A172 (cell line): ENCODE data around the gene DDX19B. TPM values are rescaled to one million over a fixed set of nuclear protein-coding genes. Genes with fewer than 3 reads are reported as not detected.
"Not testable (repeated sequence)": the region's sequence is repeated elsewhere in the genome, so short reads cannot be mapped to it uniquely, and the experiment has no call there.

Experiments
- DNase-seq: peaks from one replicate; pipeline ENCODE4 v3.0.0-alpha.2; 2015; ENCODE audit warnings: low spot score
- total RNA-seq: library from RNA; depleted of rRNA; stranded (reverse); fragments of >200 nt; shearing (Covaris generic); gene quantifications from 2 replicates; pipeline ENCODE4 v1.2.3, GENCODE V29; 2014; rRNA removed

The DDX19B gene
- total RNA-seq, 1 experiment from 2014 or later, result 10.3 TPM

DNA sequence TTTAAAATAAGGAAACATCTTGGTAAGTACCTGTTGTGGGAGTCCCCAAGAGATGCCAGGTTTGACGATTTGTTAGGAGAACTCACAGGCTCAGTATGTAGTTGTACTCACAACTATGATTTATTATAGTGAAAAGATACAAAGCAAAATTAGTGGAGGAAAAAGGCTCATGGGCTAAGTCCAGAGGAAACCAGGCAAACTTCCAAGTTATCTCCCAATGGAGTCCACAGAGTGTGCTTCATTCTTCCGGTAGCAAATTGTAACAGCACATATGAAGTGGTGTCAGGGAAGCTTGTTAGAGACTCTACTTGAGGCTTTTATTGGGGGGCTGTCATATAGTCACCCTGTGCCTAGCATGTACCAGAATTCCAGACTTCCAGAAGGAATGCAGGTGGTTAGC, 50.0 kb downstream of the DDX19B start:
- DNase-seq, result no peak

DNA sequence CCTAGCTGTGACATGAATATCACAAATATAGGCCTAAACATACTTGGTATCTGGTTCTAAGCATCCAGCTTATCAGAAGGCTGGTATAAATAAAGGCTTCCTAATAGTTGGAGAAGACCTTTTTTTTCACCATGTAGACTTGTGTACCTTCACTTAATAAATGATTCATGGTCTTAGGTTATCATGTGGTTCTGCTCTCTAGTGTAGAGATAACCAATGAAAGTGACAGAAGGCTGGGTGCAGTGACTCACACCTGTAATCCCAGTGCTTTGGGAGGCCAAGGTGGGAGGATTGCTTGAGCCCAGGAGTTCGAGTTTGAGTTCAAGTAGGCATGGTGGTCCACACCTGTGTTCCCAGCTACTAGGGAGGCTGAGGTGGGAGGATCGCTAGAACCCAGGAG, 50.8 kb downstream of the DDX19B start:
- no peak for DNase-seq

DNA sequence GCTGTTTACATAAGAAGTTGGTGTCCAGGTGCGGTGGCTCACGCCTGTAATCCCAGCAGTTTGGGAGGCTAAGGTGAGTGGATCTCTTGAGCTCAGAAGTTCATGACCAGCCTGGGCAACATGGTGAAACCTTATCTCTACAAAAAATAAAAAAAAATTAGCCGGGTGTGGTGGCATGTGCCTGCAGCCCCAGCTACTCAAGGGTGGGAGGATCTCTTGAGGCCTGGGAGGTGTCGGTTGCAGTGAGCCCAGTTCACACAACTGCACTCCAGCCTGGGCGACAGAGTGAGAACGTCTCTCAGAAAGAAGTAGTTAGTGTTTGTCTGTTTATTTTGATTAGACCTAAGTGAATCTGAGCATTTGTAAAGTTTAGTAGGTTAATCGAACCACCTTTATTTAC, 60.6 kb downstream of the DDX19B start:
- no peak for DNase-seq

DNA sequence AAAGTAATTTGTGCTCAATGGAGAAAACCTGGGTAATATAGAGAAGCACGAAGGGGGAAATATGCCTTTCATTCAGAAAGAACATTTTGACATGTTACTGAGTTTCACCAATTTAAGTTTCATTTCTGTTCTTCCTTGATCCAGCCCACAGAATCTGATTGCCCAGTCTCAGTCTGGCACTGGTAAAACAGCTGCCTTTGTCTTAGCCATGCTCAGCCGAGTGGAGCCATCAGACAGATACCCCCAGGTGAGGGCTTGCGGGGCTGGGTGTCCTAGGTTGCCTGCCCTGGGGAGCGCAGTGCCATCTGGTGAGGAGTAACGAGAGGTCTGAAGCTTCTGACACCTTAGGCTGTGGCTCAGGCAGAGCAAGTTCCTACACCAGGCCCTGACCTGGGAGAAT, 65.4 kb downstream of the DDX19B start:
- no peak for DNase-seq

DNA sequence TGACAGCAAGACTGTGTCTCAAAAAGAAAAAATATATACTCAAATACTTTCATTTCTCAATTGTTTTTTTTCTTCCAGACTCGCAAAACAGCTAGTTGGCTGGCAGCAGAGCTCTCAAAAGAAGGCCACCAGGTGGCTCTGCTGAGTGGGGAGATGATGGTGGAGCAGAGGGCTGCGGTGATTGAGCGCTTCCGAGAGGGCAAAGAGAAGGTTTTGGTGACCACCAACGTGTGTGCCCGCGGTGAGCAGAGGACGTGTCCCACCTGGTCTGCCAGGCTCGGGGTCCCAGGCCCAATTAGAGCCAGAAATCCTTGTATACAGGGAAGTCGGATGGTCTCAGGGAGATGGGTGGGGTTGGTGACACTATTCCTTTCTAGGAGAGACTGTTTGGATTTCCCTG, 71.2 kb downstream of the DDX19B start:
- DNase-seq, result not testable (repeated sequence)

DNA sequence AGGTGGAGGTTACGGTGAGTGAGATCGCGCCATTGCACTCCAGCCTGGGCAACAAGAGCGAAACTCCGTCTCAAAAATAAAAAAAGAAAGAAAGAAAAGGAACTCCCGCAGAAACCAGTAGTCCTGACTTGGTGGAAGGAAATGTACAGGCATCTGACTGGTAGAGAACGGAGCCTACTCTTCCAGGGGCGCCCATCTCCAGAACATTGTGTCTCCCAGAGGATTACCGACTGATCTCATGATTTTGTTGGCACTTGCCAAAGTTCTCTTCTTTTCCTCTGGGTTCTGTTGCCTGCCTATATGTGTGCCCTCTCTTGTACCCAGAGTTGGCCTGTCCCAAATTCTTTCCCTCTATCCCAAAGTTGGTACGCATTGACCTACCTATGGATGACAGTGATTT, 71.9 kb downstream of the DDX19B start:
- DNase-seq, result no peak

DNA sequence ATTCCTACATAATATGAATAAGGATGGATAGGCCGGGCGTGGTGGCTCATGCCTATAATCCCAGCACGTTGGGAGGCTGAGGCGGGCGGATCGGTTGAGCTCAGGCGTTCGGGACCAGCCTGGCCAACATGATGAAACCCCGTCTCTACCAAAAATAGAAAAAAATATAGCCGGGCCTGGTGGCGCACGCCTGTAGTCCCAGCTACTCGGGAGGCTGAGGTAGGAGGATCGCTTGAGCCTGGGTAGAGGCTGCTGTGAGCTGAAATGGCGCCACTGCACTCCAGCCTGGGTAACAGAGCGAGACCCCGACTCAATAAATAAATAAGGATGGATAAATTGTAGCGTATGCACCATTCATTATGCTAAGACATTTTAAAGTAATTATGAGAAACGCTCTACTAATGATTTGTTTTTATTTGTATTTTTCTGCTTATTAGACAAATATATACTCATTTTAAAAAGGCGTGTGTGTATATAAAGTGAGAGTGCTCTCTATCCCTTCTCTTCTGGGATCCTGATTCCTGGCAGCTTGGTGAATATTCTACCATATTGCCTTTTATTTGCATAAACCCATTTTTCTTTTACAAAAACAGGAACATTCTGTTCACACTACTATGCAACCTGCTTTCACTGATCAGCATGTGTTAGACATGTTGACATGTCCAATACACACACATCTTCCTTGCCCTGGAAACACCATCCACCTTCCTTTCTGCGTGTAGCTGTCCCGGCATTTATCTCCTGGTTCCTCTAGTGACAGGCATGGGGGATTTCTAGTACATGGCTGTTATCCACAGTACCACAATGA, 74.1 kb downstream of the DDX19B start:
- no peak for DNase-seq

DNA sequence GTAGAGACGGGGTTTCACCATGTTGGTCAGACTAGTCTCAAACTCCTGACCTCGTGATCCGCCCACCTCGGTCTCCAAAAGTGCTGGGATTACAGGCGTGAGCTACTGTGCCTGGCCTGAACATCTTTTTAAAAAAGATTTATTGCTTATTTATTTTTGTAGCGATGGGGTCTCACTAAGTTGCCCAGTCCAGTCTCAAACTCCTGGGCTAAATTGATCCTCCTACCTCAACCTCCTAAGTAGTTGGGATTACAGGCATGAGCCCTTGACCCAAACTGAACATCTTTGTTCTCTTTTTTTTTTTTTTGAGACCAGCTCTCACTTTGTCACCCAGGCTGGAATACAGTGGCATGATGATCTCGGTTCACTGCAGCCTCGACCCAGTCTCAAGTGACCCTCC, 75.2 kb downstream of the DDX19B start:
- DNase-seq, result no peak

DNA sequence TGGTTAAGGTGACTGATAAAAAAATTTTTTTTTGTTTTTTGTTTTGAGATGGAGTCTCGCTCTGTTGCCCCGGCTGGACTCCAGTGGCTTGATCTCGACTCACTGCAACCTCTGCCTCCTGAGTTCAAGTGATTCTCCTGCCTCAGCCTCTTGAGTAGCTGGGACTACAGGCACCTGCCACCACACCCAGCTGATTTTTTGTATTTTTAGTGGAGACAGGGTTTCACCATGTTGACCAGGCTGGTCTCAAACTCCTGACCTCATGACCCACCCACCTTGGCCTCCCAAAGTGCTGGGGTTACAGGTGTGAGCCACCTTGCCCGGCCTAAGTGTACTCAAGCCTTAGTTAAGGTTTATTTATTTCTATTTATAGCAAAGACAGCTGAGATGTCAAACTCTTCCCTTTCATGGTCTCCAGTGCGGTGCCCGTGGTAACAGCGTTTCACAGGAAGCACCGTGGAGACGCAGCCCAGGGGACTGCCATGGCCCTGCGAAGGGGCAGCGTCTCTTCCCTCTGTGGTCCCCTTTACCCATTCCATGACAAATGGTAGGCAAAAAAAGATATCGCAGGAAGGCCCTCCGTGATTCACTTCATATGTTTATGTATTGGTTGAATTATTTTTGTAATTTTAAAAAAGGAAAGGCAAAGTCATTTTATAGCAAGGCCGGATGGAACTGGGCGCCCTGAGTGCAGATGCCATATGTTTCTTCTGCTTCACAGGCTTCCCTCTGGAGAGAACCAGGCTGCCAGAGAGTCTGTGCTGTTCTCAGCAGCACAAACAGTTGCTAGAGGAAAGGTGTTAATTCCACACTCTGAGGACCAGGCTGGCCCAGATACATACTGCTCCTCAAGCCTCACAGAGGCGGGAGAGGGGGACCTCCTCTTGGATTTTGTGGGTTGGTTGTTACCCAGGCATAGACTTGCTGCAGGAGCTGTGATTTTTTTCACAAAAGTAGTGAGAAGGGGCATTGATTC, 76.9 kb downstream of the DDX19B start:
- no peak for DNase-seq

DNA sequence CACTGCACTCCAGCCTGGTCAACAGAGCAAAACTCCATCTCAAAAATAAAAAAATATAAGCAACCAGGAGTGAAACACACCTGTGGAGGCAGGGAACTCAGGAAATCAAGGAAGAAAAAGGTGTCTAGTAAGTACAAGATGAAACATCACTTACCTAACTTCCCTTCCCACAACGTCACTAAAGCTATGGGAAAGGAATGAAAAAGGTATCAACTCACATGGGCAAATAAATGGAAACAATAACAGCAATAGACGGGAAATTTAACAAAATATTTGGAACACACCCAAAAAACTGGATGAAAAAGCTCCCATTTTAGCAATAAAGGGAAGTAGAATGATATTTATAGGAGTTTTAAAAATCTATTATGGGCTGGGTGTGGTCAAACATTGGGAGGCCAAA, 78.8 kb downstream of the DDX19B start:
- DNase-seq, result no peak

DNA sequence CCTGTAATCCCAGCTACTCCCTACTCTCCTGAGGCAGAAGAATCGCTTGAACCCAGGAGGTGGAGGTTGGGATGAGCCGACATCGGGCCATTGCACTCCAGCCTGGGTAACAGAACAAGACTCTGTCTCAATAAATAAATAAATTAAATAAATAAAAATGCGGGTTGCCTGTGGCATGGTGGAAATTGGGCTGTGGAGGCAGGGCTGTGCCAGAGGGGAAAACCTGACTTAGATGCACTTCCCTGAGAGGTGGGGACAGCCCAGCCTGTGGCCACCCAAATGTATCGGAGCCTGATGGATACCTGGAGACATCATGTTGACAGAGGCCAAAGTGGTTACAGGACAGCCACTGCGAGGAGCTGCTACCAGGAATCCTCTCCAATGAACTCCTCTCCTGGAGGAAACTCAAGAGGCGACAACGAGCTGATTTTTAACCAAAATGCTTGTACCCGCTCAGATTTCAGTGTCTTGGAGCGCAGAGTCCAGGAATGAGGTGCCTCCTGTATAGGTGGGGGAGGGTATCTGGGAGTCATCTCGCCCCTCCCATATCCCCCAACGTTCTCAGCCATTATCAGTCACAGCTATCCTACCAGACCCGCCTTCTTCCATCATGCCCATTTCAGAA, 80.0 kb downstream of the DDX19B start:
- no peak for DNase-seq

DNA sequence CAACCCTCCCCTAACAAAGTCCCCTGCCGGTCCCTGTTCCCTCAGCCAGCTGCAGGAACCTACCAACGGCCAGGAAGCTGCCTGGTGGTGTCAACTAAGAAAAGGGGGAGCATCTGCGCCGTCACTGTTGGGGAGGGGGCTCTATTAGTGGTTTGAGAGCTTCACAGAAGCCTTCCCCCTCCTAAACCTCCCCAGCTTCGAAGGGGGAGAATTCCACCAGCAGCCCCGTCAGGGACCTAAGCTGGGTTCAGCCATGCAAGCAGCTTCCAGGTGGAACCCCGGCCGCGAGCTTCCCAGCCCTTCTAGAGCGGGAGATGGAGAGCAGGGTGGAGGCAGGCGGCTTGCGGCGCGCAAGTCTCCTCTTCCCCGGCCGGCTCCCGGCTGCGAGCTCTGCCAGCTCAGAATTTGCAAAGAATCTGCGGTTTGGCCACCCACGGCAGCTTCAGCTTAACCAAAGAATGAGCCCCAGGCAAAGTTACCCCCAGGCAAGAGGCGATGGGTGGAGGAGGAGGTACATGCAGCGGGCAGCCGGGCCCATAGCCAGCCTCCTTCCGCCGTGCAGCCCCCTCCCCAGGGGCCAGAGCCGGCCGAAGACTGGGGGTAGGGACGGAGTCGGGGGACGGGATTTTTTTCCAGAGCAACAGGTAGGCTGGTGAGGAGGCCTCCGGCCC, 81.4 kb downstream of the DDX19B start:
- DNase-seq, result peak; percentile 81

DNA sequence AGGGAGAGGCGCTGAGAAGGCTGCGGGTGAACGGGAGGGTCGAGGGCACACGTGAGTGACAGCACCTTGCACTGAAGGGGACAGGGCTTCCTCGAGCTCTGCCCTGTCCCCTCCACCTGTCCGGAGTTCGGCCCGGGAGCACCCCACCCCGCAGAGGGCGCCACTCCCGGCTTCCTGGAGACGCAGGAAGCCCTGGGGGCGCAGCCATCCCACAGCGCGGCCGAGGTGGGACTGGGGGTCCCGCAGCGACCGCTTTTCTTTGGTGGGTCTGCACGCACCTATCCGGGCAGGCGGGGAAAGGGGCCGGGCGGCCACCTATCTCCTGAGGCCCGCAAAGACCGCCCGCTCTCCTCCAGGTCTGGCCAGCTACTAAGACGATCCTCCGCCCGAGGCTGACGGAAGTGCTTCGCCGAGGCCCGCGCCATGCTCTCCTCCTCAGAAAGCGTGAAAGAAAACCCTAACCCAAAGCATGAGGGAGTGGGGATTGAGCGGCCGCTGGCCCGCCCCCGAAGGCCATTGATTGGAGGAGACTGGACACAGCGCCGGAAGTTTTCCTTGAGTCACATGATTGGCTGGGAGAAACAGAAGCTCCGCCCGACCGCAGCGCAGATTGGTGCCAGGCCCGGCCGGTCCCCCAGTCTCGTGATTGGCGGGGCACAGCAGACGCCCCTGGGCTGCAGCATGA, 82.1 kb downstream of the DDX19B start:
- DNase-seq, result peak; percentile 98

DNA sequence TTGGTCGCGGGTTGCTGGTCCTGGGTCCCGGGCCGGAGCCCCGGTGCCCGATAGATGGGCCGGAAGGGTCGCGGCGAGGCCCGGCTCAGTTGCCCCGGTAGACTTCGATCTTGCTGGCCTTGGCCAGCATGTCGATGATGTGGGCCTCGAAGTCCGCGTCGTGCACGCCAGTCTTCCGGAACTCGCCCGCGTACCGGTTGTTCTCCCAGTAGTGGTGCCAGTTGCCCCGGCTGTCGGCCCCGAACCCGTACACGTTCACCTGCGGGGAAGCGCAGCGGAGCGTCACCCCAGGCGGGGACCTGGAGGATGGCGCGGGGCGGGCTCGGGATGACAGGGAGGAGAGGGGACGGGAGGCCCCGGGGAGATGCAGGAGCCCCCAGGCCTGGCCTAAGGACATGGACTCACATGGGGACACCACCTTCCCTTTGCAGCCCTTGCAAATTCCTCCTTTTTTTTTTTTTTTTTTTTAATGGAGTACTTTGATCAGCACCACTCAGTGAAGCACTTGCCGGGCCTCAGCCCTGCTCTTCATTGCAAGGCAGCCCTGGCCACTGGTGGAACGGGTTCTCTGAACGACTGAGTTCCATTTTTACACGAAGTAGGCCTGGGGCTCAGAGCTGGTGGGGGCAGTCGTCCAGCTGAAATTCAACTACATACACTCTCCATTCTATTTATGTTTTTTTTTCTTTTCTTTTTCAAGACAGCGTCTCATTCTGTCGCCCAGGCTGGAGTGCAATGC, 82.8 kb downstream of the DDX19B start:
- no peak for DNase-seq

DNA sequence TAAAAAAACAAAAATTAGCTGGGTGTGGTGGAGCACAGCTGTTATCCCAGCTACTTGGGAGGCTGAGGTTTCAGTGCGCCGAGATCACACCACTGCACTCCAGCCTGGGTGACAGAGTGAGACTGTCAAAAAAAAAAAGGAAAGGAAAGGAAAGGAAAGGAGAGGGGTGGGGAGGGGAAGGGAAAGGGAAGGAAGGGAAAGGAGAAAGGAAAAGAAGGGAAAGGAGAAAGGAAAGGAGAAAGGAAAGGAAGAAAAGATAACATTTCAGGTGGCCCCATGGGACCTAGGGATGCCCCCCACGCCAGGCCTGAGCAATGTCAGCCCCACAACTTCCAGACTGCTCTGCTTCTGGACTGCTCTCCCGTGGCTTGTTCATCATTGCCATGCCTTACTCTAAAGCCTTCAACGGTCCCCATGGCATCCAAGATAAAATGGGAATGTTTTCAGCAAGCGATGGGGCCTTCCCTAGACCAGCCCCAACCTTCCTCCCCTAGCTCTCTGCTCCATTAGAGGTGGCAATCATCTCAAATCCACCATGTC, 84.5 kb downstream of the DDX19B start:
- DNase-seq, result no peak

Other genes with a start within 250 kb of the DDX19B start
- 14.5 and 16.6 TPM in 2 replicates for gene PDPR, start 184.9 kb upstream of the DDX19B start, total RNA-seq
- 3.3 and 3.6 TPM in 2 replicates for gene CLEC18C, start 125.4 kb upstream of the DDX19B start, total RNA-seq
- 44.5 and 49.4 TPM in 2 replicates for gene EXOSC6, start 47.2 kb upstream of the DDX19B start, total RNA-seq
- 68.0 and 74.4 TPM in 2 replicates for gene AARS1, start 9.7 kb upstream of the DDX19B start, total RNA-seq
- 40.6 and 47.5 TPM in 2 replicates for gene DDX19A, start 47.7 kb downstream of the DDX19B start, total RNA-seq
- 14.4 and 17.3 TPM in 2 replicates for gene ST3GAL2, start 139.9 kb downstream of the DDX19B start, total RNA-seq
- gene FCSK, start 155.4 kb downstream of the DDX19B start, total RNA-seq, result 9.4 and 13.8 TPM in 2 replicates
- 67.1 and 89.4 TPM in 2 replicates for gene COG4, start 224.4 kb downstream of the DDX19B start, total RNA-seq
- 146 and 176 TPM in 2 replicates for gene SF3B3, start 224.6 kb downstream of the DDX19B start, total RNA-seq